H9 (cell line): ENCODE data around the gene ASTN2. TPM values are rescaled to one million over a fixed set of nuclear protein-coding genes. Genes with fewer than 3 reads are reported as not detected.

ENCODE experiments used
- DNase-seq: peaks from one replicate; pipeline ENCODE4 v3.0.0-alpha.2; 2017
- H2AFZ ChIP-seq: one replicate; pipeline ENCODE4 v1.6.1; 2013; ENCODE audit warnings: mild to moderate bottlenecking, low read length, control low read depth, moderate library complexity
- H2AK5ac ChIP-seq: 2 replicates; pipeline ENCODE4 v1.6.1; 2013; ENCODE audit warnings: low read length, control low read depth, mixed read lengths; ENCODE audit not compliant: insufficient read length
- H2BK120ac ChIP-seq: one replicate; pipeline ENCODE4 v1.6.1; 2013; ENCODE audit warnings: low read depth, mild to moderate bottlenecking, low read length, control low read depth, inconsistent platforms; ENCODE audit not compliant: poor library complexity, severe bottlenecking
- H2BK12ac ChIP-seq: 2 replicates; pipeline ENCODE4 v1.6.1; 2013; ENCODE audit warnings: low read length, control low read depth, mixed read lengths, low read depth; ENCODE audit not compliant: insufficient read length
- H2BK15ac ChIP-seq: 2 replicates; pipeline ENCODE4 v1.6.1; 2013; ENCODE audit warnings: low read depth, low read length, control low read depth
- H2BK20ac ChIP-seq: one replicate; pipeline ENCODE4 v1.6.1; 2013; ENCODE audit warnings: low read depth, mild to moderate bottlenecking, low read length, control low read depth, inconsistent platforms; ENCODE audit not compliant: poor library complexity, severe bottlenecking
- H2BK5ac ChIP-seq: 2 replicates; pipeline ENCODE4 v1.6.1; 2013; ENCODE audit warnings: low read length, control low read depth, mixed read lengths; ENCODE audit not compliant: insufficient read length
- H3K14ac ChIP-seq: 2 replicates; pipeline ENCODE4 v1.6.1; 2013; ENCODE audit warnings: low read length, control low read depth; ENCODE audit not compliant: insufficient read depth
- H3K18ac ChIP-seq: 2 replicates; pipeline ENCODE4 v1.6.1; 2013; ENCODE audit warnings: low read depth, mild to moderate bottlenecking, mixed read lengths, low read length, control low read depth; ENCODE audit not compliant: insufficient read length
- H3K23ac ChIP-seq: 2 replicates; pipeline ENCODE4 v1.6.1; 2013; ENCODE audit warnings: low read length, control low read depth, mixed read lengths, low read depth; ENCODE audit not compliant: insufficient read length
- H3K23me2 ChIP-seq: 2 replicates; pipeline ENCODE4 v1.6.1; 2013; ENCODE audit warnings: low read depth, mild to moderate bottlenecking, mixed read lengths, low read length, control low read depth; ENCODE audit not compliant: insufficient read length, poor library complexity, severe bottlenecking
- H3K27ac ChIP-seq: 2 replicates; pipeline ENCODE4 v1.5.1; 2013; ENCODE audit warnings: low read length, control low read depth, mixed read lengths, low read depth; ENCODE audit not compliant: insufficient read length
- H3K27me3 ChIP-seq: 2 replicates; pipeline ENCODE4 v1.6.1; 2013; ENCODE audit warnings: low read length, control low read depth, inconsistent platforms; ENCODE audit not compliant: insufficient read depth
- H3K4ac ChIP-seq: 2 replicates; pipeline ENCODE4 v1.6.1; 2013; ENCODE audit warnings: low read depth, mild to moderate bottlenecking, control low read depth, inconsistent platforms, low read length, moderate library complexity
- H3K4me1 ChIP-seq: 2 replicates; pipeline ENCODE4 v1.6.1; 2013; ENCODE audit warnings: low read length, control low read depth, inconsistent platforms; ENCODE audit not compliant: insufficient read depth
- H3K4me2 ChIP-seq: 2 replicates; pipeline ENCODE4 v1.6.1; 2013; ENCODE audit warnings: low read length, control low read depth, mixed read lengths; ENCODE audit not compliant: insufficient read length, insufficient read depth
- H3K56ac ChIP-seq: 2 replicates; pipeline ENCODE4 v1.6.1; 2013; ENCODE audit warnings: low read depth, mild to moderate bottlenecking, mixed read lengths, low read length, control low read depth; ENCODE audit not compliant: insufficient read length
- H3K79me1 ChIP-seq: 2 replicates; pipeline ENCODE4 v1.6.1; 2013; ENCODE audit warnings: low read depth, mild to moderate bottlenecking, moderate library complexity, low read length, control low read depth, inconsistent platforms; ENCODE audit not compliant: insufficient read depth, poor library complexity, severe bottlenecking
- H3K79me2 ChIP-seq: 2 replicates; pipeline ENCODE4 v1.6.1; 2013; ENCODE audit warnings: low read length, control low read depth, inconsistent platforms; ENCODE audit not compliant: insufficient read depth
- H3K9ac ChIP-seq: 2 replicates; pipeline ENCODE4 v1.6.1; 2013; ENCODE audit warnings: low read length, control low read depth, mixed read lengths; ENCODE audit not compliant: insufficient read length; ENCODE audit errors: extremely low read depth
- H3K9me3 ChIP-seq: one replicate; pipeline ENCODE4 v1.6.1; 2013; ENCODE audit warnings: low read depth, low read length, inconsistent platforms; ENCODE audit not compliant: control insufficient read depth
- H3T11ph ChIP-seq: one replicate; pipeline ENCODE4 v1.6.1; 2013; ENCODE audit warnings: mild to moderate bottlenecking, low read length, control low read depth, inconsistent platforms
- H4K20me1 ChIP-seq: one replicate; pipeline ENCODE4 v1.6.1; 2013; ENCODE audit not compliant: control insufficient read depth, insufficient read length, insufficient read depth
- H4K5ac ChIP-seq: 2 replicates; pipeline ENCODE4 v1.6.1; 2013; ENCODE audit warnings: low read depth, mild to moderate bottlenecking, mixed read lengths, low read length, control low read depth; ENCODE audit not compliant: insufficient read length
- H4K8ac ChIP-seq: replicated peaks from 2 replicates; pipeline ENCODE4 v1.6.1; 2013; ENCODE audit warnings: low read length, control low read depth, mixed read lengths, low read depth; ENCODE audit not compliant: insufficient read length
- H4K91ac ChIP-seq: 2 replicates; pipeline ENCODE4 v1.6.1; 2013; ENCODE audit warnings: low read depth, mild to moderate bottlenecking, moderate library complexity, mixed read lengths, low read length, control low read depth; ENCODE audit not compliant: insufficient read length
- H3K27ac Mint-ChIP-seq, 3 experiments: 2 replicates in 2 of 3; 3 replicates in 1 of 3; pipeline ENCODE4 v1.8.0; 2020 to 2021; ENCODE audit warnings: mixed read lengths in 3 of 3, mild to moderate bottlenecking in 1 of 3, moderate library complexity in 1 of 3
- H3K27me3 Mint-ChIP-seq: 2 replicates; pipeline ENCODE4 v1.8.0; 2021; ENCODE audit warnings: low read depth, mild to moderate bottlenecking, moderate library complexity, mixed read lengths
- H3K36me3 Mint-ChIP-seq, 3 experiments: 2 replicates in 2 of 3; 3 replicates in 1 of 3; pipeline ENCODE4 v1.8.0; 2020 to 2021; ENCODE audit warnings: low read depth in 3 of 3, mixed read lengths in 3 of 3; ENCODE audit not compliant: insufficient read depth in 1 of 3
- H3K4me1 Mint-ChIP-seq, 2 experiments: 2 replicates each; pipeline ENCODE4 v1.8.0; 2020; ENCODE audit warnings: mixed read lengths in 2 of 2
- H3K4me3 Mint-ChIP-seq, 2 experiments: 2 replicates in 1 of 2; 3 replicates in 1 of 2; pipeline ENCODE4 v1.8.0; 2020 to 2021; ENCODE audit warnings: mild to moderate bottlenecking in 2 of 2, mixed read lengths in 2 of 2, moderate library complexity in 1 of 2
- H3K9me3 Mint-ChIP-seq, 2 experiments: 2 replicates in 1 of 2; 3 replicates in 1 of 2; pipeline ENCODE4 v1.8.0; 2020; ENCODE audit warnings: mild to moderate bottlenecking in 2 of 2, mixed read lengths in 2 of 2, moderate library complexity in 1 of 2
- WGBS: extraction: QIAGEN DNeasy Blood & Tissue Kit; methylation state at CpG from one replicate; pipeline ENCODE4 v1.1.7; 2013; ENCODE audit warnings: missing lambda C conversion rate, low lambda C conversion rate, mixed read lengths; ENCODE audit not compliant: insufficient read length; ENCODE audit errors: extremely low coverage; 5-methylcytosine and 5-hydroxymethylcytosine counted together
- total RNA-seq: library from RNA; stranded (reverse); gene quantifications from 2 replicates; pipeline ENCODE4 v1.2.1, GENCODE V29; 2021
- TF ChIP-seq, protein P1 (sequence below): fragments of 200-600 bp; sonication (generic); conservative IDR thresholded peaks from 3 replicates; pipeline ENCODE4 v1.8.0; 2021; ENCODE audit warnings: antibody characterized with exemption, mild to moderate bottlenecking

The ASTN2 gene
- total RNA-seq, 1 experiment from 2014 or later: 9.7 TPM

DNA sequence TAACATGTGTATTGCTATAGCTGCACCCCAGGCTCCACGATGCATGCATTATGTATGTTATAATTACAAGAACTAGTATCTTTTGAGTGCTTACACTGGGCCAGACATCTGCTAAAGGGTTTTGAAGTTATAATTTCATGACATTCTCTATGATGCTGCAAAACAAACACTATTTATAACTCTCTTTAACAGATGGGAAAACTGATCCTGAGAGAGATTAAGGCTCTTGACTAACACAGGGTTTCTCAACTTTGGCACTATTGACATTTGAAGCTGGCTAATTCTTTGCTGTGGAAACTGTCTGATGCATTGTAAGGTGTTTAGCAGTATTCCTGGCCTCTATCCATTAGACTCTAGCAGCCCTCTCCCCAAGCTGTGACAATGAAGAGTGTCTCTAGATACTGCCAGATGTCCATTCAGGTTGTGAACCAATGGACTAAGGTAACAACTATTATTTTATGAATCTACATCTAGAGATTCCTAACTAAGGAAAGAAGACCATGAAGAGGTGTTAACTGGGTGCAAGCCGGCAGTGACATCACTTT lies 258.6 kb downstream of the ASTN2 start:
- no peak overlapping the region for H2BK5ac ChIP-seq
- no peak overlapping the region for H3K4me3 Mint-ChIP-seq
- no peak for DNase-seq
- no peak overlapping the region for H3K18ac ChIP-seq
- H4K20me1 ChIP-seq: no peaks in the 10 kb centered on the region
- H3K27me3 Mint-ChIP-seq: no peaks in the 10 kb centered on the region
- H4K5ac ChIP-seq: no peak overlapping the region
- H2BK120ac ChIP-seq: no peak overlapping the region
- no peak overlapping the region for H2BK15ac ChIP-seq
- H3K27ac ChIP-seq: no peak overlapping the region
- no peaks in the 10 kb centered on the region for H3K79me2 ChIP-seq
- no peaks in the 10 kb centered on the region for H3K9me3 ChIP-seq
- H2BK12ac ChIP-seq: no peak overlapping the region
- no peaks in the 10 kb centered on the region for H3K23me2 ChIP-seq
- H4K8ac ChIP-seq: no peak overlapping the region
- no peak overlapping the region for H3K56ac ChIP-seq
- no peaks in the 10 kb centered on the region for H3K27me3 ChIP-seq
- no peaks in the 10 kb centered on the region for H3K9me3 Mint-ChIP-seq
- no CpG with 5 or more reads among the region's 2 CpGs for WGBS
- H3K4ac ChIP-seq: no peak overlapping the region
- no peak overlapping the region for H2AFZ ChIP-seq
- TF ChIP-seq, protein P1, sequence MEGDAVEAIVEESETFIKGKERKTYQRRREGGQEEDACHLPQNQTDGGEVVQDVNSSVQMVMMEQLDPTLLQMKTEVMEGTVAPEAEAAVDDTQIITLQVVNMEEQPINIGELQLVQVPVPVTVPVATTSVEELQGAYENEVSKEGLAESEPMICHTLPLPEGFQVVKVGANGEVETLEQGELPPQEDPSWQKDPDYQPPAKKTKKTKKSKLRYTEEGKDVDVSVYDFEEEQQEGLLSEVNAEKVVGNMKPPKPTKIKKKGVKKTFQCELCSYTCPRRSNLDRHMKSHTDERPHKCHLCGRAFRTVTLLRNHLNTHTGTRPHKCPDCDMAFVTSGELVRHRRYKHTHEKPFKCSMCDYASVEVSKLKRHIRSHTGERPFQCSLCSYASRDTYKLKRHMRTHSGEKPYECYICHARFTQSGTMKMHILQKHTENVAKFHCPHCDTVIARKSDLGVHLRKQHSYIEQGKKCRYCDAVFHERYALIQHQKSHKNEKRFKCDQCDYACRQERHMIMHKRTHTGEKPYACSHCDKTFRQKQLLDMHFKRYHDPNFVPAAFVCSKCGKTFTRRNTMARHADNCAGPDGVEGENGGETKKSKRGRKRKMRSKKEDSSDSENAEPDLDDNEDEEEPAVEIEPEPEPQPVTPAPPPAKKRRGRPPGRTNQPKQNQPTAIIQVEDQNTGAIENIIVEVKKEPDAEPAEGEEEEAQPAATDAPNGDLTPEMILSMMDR: no peak
- no peak overlapping the region for H3K4me2 ChIP-seq
- no peak overlapping the region for H3K27ac Mint-ChIP-seq
- no peak overlapping the region for H2BK20ac ChIP-seq
- no peak overlapping the region for H4K91ac ChIP-seq
- no peak overlapping the region for H3K14ac ChIP-seq
- no peak overlapping the region for H3K23ac ChIP-seq
- H3K9ac ChIP-seq: no peak overlapping the region
- no peaks in the 10 kb centered on the region for H3K4me1 Mint-ChIP-seq
- no peaks in the 10 kb centered on the region for H3K79me1 ChIP-seq
- no peaks in the 10 kb centered on the region for H3K4me1 ChIP-seq
- H2AK5ac ChIP-seq: no peak overlapping the region
- H3K36me3 Mint-ChIP-seq: no peaks in the 10 kb centered on the region
- no peak overlapping the region for H3T11ph ChIP-seq
